Measurements from ENCODE around the gene ZHX3. TPM values are rescaled to one million over a fixed set of nuclear protein-coding genes. Genes with fewer than 3 reads are reported as not detected.

The ZHX3 gene
- total and polyA plus RNA-seq, 2 of the 13 experiments (the other 11 are each of a cell fraction or from before 2014, with no cell fraction given), result 8.4 to 11.7 TPM

DNA sequence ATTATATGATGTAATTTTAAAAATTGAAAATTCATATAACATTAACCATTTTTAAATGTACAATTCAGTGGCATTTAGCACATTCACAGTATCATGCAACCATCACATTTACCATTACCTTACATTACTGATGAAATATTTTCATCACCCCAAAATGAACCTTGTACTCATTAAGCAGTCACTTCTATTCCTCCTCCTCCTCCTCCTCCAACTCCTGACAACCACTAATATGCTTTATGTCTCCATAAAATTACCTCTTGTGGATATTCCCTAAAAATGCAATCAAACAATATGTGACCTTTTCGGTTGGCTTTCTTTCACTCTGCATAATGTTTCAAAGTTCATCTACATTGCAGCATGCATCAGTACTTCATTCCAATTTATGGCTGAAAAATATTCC, 45.2 kb downstream of the ZHX3 start:
- Histone ChIP-seq H3K4me3 (replicated peaks in 1 of 3; ENCODE audit: insufficient read depth in 1 of 3, low read depth in 2 of 3, low read length in 3 of 3) (no peak overlapping the region), H4K20me1 (ENCODE audit: insufficient read depth, low read length) (no peaks in the 10 kb centered on the region), H3K4me2 (ENCODE audit: low read depth, low read length) (no peak overlapping the region), H3K9ac (ENCODE audit: insufficient read depth, low read depth, low read length) (no peak overlapping the region), H3K27me3 (ENCODE audit: control insufficient read depth in 1 of 2, insufficient read depth in 2 of 2, low read length in 2 of 2) (no peaks in the 10 kb centered on the region), H3K79me2 (ENCODE audit: insufficient read depth, low read length) (no peaks in the 10 kb centered on the region), H3K36me3 (replicated peaks in 1 of 2; ENCODE audit: control insufficient read depth in 1 of 2, insufficient read depth in 2 of 2, low read length in 2 of 2) (no peaks in the 10 kb centered on the region), H3K9me3 (ENCODE audit: low read length) (no peaks in the 10 kb centered on the region), H3K4me1 (ENCODE audit: insufficient read depth, low read length) (peaks cover 6% of the 10 kb centered on the region; the same call in 1 of the 2 replicates), H2AFZ (ENCODE audit: low read length) (no peak overlapping the region), H3K27ac (ENCODE audit: extremely low read length, insufficient read depth, low read length) (no peak overlapping the region)
- intact Hi-C loops (cut with micrococcal nuclease; ENCODE audit: unreplicated experiment) (no loop called here), in situ Hi-C loops (cut with HindIII; ENCODE audit: extremely low pct_ligation_motif_present, low pct_unique_long_range_greater_than_20kb) (no loop called here)
- ATAC-seq, result no peak
- ChIA-PET POLR2A (no interaction called here), CTCF (ENCODE audit: low intra/inter-chr PET ratio, low total read pairs) (no interaction called here)
- BruUV-seq (replicated peaks), result no TSS peak
- no peak for FAIRE-seq
- no peak for DNase-seq (ENCODE audit: low spot score)
- 43% methylated on average over 1 of the region's 1 CpG for WGBS (ENCODE audit: low lambda C conversion rate)
- TF ChIP-seq PHB2 (IDR thresholded peaks at IDR 0.05; ENCODE audit: partially characterized antibody), result no peak
- TF ChIP-seq TFAP4 (IDR thresholded peaks at IDR 0.05; ENCODE audit: borderline replicate concordance, low read depth), result no peak
- TF ChIP-seq U2AF2 (IDR thresholded peaks at IDR 0.05; ENCODE audit: low read depth, low read length), result no peak
- TF ChIP-seq, protein P1, sequence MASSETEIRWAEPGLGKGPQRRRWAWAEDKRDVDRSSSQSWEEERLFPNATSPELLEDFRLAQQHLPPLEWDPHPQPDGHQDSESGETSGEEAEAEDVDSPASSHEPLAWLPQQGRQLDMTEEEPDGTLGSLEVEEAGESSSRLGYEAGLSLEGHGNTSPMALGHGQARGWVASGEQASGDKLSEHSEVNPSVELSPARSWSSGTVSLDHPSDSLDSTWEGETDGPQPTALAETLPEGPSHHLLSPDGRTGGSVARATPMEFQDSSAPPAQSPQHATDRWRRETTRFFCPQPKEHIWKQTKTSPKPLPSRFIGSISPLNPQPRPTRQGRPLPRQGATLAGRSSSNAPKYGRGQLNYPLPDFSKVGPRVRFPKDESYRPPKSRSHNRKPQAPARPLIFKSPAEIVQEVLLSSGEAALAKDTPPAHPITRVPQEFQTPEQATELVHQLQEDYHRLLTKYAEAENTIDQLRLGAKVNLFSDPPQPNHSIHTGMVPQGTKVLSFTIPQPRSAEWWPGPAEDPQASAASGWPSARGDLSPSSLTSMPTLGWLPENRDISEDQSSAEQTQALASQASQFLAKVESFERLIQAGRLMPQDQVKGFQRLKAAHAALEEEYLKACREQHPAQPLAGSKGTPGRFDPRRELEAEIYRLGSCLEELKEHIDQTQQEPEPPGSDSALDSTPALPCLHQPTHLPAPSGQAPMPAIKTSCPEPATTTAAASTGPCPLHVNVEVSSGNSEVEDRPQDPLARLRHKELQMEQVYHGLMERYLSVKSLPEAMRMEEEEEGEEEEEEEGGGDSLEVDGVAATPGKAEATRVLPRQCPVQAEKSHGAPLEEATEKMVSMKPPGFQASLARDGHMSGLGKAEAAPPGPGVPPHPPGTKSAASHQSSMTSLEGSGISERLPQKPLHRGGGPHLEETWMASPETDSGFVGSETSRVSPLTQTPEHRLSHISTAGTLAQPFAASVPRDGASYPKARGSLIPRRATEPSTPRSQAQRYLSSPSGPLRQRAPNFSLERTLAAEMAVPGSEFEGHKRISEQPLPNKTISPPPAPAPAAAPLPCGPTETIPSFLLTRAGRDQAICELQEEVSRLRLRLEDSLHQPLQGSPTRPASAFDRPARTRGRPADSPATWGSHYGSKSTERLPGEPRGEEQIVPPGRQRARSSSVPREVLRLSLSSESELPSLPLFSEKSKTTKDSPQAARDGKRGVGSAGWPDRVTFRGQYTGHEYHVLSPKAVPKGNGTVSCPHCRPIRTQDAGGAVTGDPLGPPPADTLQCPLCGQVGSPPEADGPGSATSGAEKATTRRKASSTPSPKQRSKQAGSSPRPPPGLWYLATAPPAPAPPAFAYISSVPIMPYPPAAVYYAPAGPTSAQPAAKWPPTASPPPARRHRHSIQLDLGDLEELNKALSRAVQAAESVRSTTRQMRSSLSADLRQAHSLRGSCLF (CRISPR knock-in tag; IDR thresholded peaks at IDR 0.05; ENCODE audit: borderline replicate concordance), result no peak
- no peak for TF ChIP-seq MBNL3 (CRISPR knock-in tag; conservative IDR thresholded peaks at IDR 0.05)
- TF ChIP-seq, protein P2, sequence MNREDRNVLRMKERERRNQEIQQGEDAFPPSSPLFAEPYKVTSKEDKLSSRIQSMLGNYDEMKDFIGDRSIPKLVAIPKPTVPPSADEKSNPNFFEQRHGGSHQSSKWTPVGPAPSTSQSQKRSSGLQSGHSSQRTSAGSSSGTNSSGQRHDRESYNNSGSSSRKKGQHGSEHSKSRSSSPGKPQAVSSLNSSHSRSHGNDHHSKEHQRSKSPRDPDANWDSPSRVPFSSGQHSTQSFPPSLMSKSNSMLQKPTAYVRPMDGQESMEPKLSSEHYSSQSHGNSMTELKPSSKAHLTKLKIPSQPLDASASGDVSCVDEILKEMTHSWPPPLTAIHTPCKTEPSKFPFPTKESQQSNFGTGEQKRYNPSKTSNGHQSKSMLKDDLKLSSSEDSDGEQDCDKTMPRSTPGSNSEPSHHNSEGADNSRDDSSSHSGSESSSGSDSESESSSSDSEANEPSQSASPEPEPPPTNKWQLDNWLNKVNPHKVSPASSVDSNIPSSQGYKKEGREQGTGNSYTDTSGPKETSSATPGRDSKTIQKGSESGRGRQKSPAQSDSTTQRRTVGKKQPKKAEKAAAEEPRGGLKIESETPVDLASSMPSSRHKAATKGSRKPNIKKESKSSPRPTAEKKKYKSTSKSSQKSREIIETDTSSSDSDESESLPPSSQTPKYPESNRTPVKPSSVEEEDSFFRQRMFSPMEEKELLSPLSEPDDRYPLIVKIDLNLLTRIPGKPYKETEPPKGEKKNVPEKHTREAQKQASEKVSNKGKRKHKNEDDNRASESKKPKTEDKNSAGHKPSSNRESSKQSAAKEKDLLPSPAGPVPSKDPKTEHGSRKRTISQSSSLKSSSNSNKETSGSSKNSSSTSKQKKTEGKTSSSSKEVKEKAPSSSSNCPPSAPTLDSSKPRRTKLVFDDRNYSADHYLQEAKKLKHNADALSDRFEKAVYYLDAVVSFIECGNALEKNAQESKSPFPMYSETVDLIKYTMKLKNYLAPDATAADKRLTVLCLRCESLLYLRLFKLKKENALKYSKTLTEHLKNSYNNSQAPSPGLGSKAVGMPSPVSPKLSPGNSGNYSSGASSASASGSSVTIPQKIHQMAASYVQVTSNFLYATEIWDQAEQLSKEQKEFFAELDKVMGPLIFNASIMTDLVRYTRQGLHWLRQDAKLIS (CRISPR knock-in tag; IDR thresholded peaks at IDR 0.05), result no peak
- TF ChIP-seq MAX (IDR thresholded peaks at IDR 0.05), result no peak
- TF ChIP-seq TCF7L2 (IDR thresholded peaks at IDR 0.05; ENCODE audit: low read depth, low read length), result no peak
- no peak for TF ChIP-seq ZNF143 (CRISPR knock-in tag; IDR thresholded peaks at IDR 0.05)
- no peak for TF ChIP-seq GABPA (IDR thresholded peaks at IDR 0.05; ENCODE audit: low read depth, low read length)
- TF ChIP-seq GABPA (CRISPR knock-in tag; IDR thresholded peaks at IDR 0.05; ENCODE audit: low read depth), result no peak
- no peak for TF ChIP-seq ZBTB8A (CRISPR knock-in tag; IDR thresholded peaks at IDR 0.05; ENCODE audit: borderline replicate concordance, low read depth)
- TF ChIP-seq ZNF10 (CRISPR knock-in tag; IDR thresholded peaks at IDR 0.05; ENCODE audit: borderline replicate concordance, low read depth), result no peak
- TF ChIP-seq, protein P3, sequence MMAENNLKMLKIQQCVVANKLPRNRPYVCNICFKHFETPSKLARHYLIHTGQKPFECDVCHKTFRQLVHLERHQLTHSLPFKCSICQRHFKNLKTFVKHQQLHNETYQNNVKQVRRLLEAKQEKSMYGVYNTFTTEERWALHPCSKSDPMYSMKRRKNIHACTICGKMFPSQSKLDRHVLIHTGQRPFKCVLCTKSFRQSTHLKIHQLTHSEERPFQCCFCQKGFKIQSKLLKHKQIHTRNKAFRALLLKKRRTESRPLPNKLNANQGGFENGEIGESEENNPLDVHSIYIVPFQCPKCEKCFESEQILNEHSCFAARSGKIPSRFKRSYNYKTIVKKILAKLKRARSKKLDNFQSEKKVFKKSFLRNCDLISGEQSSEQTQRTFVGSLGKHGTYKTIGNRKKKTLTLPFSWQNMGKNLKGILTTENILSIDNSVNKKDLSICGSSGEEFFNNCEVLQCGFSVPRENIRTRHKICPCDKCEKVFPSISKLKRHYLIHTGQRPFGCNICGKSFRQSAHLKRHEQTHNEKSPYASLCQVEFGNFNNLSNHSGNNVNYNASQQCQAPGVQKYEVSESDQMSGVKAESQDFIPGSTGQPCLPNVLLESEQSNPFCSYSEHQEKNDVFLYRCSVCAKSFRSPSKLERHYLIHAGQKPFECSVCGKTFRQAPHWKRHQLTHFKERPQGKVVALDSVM (CRISPR knock-in tag; IDR thresholded peaks at IDR 0.05), result no peak
